HepG2 (cell line): ENCODE measurements around the gene IL1A. TPM values are rescaled to one million over a fixed set of nuclear protein-coding genes. Genes with fewer than 3 reads are reported as not detected.

ENCODE experiments used
- ATAD3A ChIP-seq: sonication (generic); formaldehyde crosslinking; IDR thresholded peaks from 2 replicates; pipeline ENCODE4 v1.4.0; 2020; ENCODE audit warnings: missing genetic modification reagents
- ATF7-NPFF ChIP-seq: sonication (generic); formaldehyde crosslinking; IDR thresholded peaks from 2 replicates; pipeline ENCODE4 v1.8.1; 2023; ENCODE audit warnings: mild to moderate bottlenecking, low read depth, missing genetic modification reagents, moderate library complexity
- ATRX ChIP-seq: sonication (generic); formaldehyde crosslinking; IDR thresholded peaks from 2 replicates; pipeline ENCODE4 v1.4.0; 2020; ENCODE audit warnings: missing genetic modification reagents, borderline replicate concordance
- CEBPG ChIP-seq: IDR thresholded peaks from 2 replicates; pipeline ENCODE4 v1.6.1; 2016
- GLI4 ChIP-seq: sonication (generic); formaldehyde crosslinking; IDR thresholded peaks from 2 replicates; pipeline ENCODE4 v1.5.1; 2020; ENCODE audit warnings: missing genetic modification reagents, mild to moderate bottlenecking, moderate library complexity, borderline replicate concordance
- MEIS1 ChIP-seq: sonication (generic); formaldehyde crosslinking; IDR thresholded peaks from 2 replicates; pipeline ENCODE4 v1.9.0; 2021; ENCODE audit warnings: mild to moderate bottlenecking, missing genetic modification reagents, moderate library complexity, borderline replicate concordance
- MNT ChIP-seq: fragments of 450-650 bp; IDR thresholded peaks from 2 replicates; pipeline ENCODE4 v1.6.1; 2016
- NR2F1 ChIP-seq, 2 experiments: fragments of 450-650 bp in 1 of 2; formaldehyde crosslinking in 1 of 2; IDR thresholded peaks; 2 replicates each; pipeline versions ENCODE4 v1.5.0 to v1.6.1; 2016 to 2020; ENCODE audit warnings: mild to moderate bottlenecking in 1 of 2, missing compliant biosample characterization in 1 of 2, missing genetic modification reagents in 1 of 2, moderate library complexity in 1 of 2
- RFXAP ChIP-seq: sonication (generic); formaldehyde crosslinking; IDR thresholded peaks from 2 replicates; pipeline ENCODE4 v1.4.0; 2020; ENCODE audit warnings: missing genetic modification reagents, borderline replicate concordance
- SAP130 ChIP-seq: IDR thresholded peaks from 2 replicates; pipeline ENCODE4 v1.6.1; 2016; ENCODE audit warnings: low read depth
- TEAD3 ChIP-seq: optimal IDR thresholded peaks from 2 replicates; pipeline ENCODE3; 2016; ENCODE audit warnings: borderline replicate concordance
- ZFP82 ChIP-seq: sonication (generic); formaldehyde crosslinking; IDR thresholded peaks from 2 replicates; pipeline ENCODE4 v1.5.1; 2020; ENCODE audit warnings: mild to moderate bottlenecking, missing genetic modification reagents, borderline replicate concordance
- ZFY ChIP-seq: sonication (generic); formaldehyde crosslinking; IDR thresholded peaks from 2 replicates; pipeline ENCODE4 v1.4.0; 2020; ENCODE audit warnings: missing genetic modification reagents
- ZNF292 ChIP-seq: sonication (generic); formaldehyde crosslinking; IDR thresholded peaks from 2 replicates; pipeline ENCODE4 v1.8.1; 2022; ENCODE audit warnings: mild to moderate bottlenecking, low read depth, missing genetic modification reagents, borderline replicate concordance
- ZNF687 ChIP-seq: sonication (generic); formaldehyde crosslinking; IDR thresholded peaks from 2 replicates; pipeline ENCODE4 v1.5.1; 2020; ENCODE audit warnings: mild to moderate bottlenecking, missing genetic modification reagents, moderate library complexity
- polyA plus RNA-seq, 8 experiments: library from polyadenylated mRNA; depleted of rRNA in 3 of 8; stranded (reverse) in 7 of 8; unstranded in 1 of 8; fragments of >200 nt; fragmentation: Illumina TruSeq in 4 of 8; extraction: Trizol in 4 of 8; gene quantifications; 2 replicates each; pipeline versions ENCODE4 v1.2.1 to v1.2.3, GENCODE V29; 2011 to 2016; ENCODE audit warnings: low read depth in 4 of 8, missing spikeins in 1 of 8, mixed read lengths in 1 of 8; ENCODE audit not compliant: insufficient read depth in 1 of 8
- total RNA-seq, 5 experiments: library from RNA; depleted of rRNA; stranded (reverse); fragments of >200 nt; fragmentation: Illumina TruSeq; extraction: Trizol; gene quantifications; 2 replicates each; pipeline ENCODE4 v1.2.3, GENCODE V29; 2016; ENCODE audit warnings: low read depth in 1 of 5
- TF ChIP-seq, protein P1 (sequence below): sonication (generic); formaldehyde crosslinking; IDR thresholded peaks from 2 replicates; pipeline ENCODE4 v1.5.0; 2020; ENCODE audit warnings: missing genetic modification reagents
- TF ChIP-seq, protein P2 (sequence below): IDR thresholded peaks from 2 replicates; pipeline ENCODE4 v1.6.1; 2018; ENCODE audit warnings: missing genetic modification reagents, mild to moderate bottlenecking, missing compliant biosample characterization
- TF ChIP-seq, protein P3 (sequence below), 2 experiments: sonication (generic) in 1 of 2; formaldehyde crosslinking in 1 of 2; IDR thresholded peaks; 2 replicates each; pipeline versions ENCODE4 v1.5.1 to v1.6.1; 2011 to 2020; ENCODE audit warnings: borderline replicate concordance in 1 of 2, low read depth in 1 of 2, low read length in 1 of 2, mild to moderate bottlenecking in 1 of 2, missing genetic modification reagents in 1 of 2, moderate library complexity in 1 of 2

The IL1A gene
- total and polyA plus RNA-seq, 2 of the 13 experiments (the other 11 are each of a cell fraction or from before 2014, with no cell fraction given) = not detected

DNA sequence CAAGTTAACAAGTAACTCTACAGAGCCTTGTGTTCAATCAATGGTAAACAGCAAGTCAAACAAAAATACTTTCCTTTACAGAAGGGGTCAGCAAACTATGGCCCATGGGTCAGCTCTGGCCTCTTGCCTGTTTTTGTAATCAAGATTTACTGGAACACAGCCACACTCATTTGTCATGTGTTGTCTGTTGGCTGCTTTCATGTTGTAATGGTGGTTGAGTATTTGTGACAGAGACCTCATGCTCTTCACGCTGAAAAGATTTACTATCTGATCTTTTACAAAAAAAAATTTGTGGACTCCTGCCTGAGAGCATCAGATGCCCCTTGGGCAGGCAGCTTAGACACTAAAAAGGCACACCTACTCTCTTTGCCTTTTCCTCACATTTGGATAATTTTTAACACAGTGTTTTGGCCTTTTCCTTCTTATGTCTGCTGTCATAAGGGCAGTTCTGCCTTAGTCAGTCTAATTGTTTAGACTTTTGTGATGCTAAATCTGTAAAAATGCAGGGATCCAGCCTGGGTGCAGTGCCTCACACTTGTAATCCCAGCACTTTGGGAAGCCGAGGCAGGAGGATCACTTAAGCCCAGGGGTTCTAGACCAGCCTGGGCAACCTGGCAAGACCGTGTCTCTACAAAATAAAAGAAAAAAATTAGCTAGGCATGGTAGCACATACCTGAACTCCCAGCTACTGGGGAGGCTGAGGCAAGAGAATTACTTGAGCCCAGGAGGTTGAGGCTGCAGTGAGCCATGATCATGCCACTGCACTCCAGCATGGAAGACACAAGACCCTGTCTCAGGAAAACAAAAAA lies 34.0 kb upstream of the IL1A start (continued):
- no peak for TF ChIP-seq ZNF687 (CRISPR knock-in tag)
- peak; percentile 99 for TF ChIP-seq NR2F1 (CRISPR knock-in tag; IDR thresholded peaks at IDR 0.05)
- TF ChIP-seq ZFP82 (CRISPR knock-in tag) = no peak
- peak; percentile 46 for TF ChIP-seq MNT
- TF ChIP-seq GLI4 (CRISPR knock-in tag) = peak; percentile 54; the same call in 1 of the 2 replicates
- TF ChIP-seq ZNF292 (CRISPR knock-in tag) = peak; percentile 83; the same call in 1 of the 2 replicates
- no peak for TF ChIP-seq ATRX (CRISPR knock-in tag)
- TF ChIP-seq RFXAP (CRISPR knock-in tag) = peak; percentile 80; the same call in 1 of the 2 replicates
- TF ChIP-seq, protein P1, sequence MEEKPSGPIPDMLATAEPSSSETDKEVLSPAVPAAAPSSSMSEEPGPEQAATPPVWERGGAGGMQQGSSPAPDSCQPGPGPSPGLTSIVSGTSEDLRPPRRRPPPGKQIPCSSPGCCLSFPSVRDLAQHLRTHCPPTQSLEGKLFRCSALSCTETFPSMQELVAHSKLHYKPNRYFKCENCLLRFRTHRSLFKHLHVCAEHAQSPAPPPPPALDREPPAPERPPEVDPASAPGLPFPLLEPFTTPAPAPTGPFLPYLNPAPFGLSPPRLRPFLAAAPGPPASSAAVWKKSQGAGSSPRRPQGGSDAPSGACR (CRISPR knock-in tag) = peak; percentile 98
- TF ChIP-seq CEBPG (CRISPR knock-in tag) = peak; percentile 87
- TF ChIP-seq, protein P2, sequence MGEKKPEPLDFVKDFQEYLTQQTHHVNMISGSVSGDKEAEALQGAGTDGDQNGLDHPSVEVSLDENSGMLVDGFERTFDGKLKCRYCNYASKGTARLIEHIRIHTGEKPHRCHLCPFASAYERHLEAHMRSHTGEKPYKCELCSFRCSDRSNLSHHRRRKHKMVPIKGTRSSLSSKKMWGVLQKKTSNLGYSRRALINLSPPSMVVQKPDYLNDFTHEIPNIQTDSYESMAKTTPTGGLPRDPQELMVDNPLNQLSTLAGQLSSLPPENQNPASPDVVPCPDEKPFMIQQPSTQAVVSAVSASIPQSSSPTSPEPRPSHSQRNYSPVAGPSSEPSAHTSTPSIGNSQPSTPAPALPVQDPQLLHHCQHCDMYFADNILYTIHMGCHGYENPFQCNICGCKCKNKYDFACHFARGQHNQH (CRISPR knock-in tag) = peak; percentile 99
- TF ChIP-seq, protein P3, sequence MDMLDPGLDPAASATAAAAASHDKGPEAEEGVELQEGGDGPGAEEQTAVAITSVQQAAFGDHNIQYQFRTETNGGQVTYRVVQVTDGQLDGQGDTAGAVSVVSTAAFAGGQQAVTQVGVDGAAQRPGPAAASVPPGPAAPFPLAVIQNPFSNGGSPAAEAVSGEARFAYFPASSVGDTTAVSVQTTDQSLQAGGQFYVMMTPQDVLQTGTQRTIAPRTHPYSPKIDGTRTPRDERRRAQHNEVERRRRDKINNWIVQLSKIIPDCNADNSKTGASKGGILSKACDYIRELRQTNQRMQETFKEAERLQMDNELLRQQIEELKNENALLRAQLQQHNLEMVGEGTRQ (IDR thresholded peaks at IDR 0.05; ENCODE audit: low read depth, low read length) = no peak; the same call in 1 of the 2 replicates
- TF ChIP-seq, protein P3 (CRISPR knock-in tag; IDR thresholded peaks at IDR 0.05; ENCODE audit: borderline replicate concordance) = peak; percentile 44; the same call in 1 of the 2 replicates
- no peak for TF ChIP-seq ATAD3A (CRISPR knock-in tag)
- no peak for TF ChIP-seq ATF7-NPFF (CRISPR knock-in tag)
- TF ChIP-seq MEIS1 (CRISPR knock-in tag) = peak; percentile 100
- TF ChIP-seq ZFY (CRISPR knock-in tag) = peak; percentile 22; the same call in 1 of the 2 replicates
- peak; percentile 95 for TF ChIP-seq SAP130
- peak; percentile 94 for TF ChIP-seq TEAD3 (CRISPR knock-in tag)
